Measurements from ENCODE around the gene ACACB.

Gene ACACB

DNA sequence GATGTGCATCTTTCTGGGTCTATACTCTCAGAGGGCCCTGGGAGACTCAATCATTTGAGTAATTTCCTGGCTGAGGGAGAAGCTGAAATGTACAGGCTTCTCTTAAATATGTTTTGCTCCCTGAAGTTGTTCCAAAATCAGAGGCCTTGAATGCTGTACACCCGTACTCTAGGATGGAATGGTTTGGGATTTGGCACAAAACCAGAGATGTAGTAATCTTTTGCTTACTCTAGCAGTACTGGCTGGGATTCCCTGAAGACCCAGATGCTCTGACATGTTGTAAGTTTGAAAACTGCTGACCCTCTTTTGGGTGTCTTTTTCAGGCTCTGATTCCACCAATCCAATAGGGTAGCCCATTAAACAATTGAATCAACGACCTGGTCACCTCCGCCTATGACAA lies 10.4 kb downstream of the ACACB start:
- TF ChIP-seq, protein P1, sequence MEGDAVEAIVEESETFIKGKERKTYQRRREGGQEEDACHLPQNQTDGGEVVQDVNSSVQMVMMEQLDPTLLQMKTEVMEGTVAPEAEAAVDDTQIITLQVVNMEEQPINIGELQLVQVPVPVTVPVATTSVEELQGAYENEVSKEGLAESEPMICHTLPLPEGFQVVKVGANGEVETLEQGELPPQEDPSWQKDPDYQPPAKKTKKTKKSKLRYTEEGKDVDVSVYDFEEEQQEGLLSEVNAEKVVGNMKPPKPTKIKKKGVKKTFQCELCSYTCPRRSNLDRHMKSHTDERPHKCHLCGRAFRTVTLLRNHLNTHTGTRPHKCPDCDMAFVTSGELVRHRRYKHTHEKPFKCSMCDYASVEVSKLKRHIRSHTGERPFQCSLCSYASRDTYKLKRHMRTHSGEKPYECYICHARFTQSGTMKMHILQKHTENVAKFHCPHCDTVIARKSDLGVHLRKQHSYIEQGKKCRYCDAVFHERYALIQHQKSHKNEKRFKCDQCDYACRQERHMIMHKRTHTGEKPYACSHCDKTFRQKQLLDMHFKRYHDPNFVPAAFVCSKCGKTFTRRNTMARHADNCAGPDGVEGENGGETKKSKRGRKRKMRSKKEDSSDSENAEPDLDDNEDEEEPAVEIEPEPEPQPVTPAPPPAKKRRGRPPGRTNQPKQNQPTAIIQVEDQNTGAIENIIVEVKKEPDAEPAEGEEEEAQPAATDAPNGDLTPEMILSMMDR (IDR thresholded peaks at IDR 0.05; ENCODE audit: low read depth, low read length), result no peak
- no peaks in the 10 kb centered on the region for H3K9me3 ChIP-seq (ENCODE audit: severe bottlenecking)
- H3K4me3 ChIP-seq (ENCODE audit: low read depth, low read length), result no peak overlapping the region
- no peaks in the 10 kb centered on the region; the same call in 1 of the 2 replicates for H3K36me3 ChIP-seq
- H3K27ac ChIP-seq, result no peak overlapping the region
- DNase-seq, result no peak
- no peaks in the 10 kb centered on the region for H3K27me3 ChIP-seq (ENCODE audit: insufficient read depth, low read depth, severe bottlenecking)

DNA sequence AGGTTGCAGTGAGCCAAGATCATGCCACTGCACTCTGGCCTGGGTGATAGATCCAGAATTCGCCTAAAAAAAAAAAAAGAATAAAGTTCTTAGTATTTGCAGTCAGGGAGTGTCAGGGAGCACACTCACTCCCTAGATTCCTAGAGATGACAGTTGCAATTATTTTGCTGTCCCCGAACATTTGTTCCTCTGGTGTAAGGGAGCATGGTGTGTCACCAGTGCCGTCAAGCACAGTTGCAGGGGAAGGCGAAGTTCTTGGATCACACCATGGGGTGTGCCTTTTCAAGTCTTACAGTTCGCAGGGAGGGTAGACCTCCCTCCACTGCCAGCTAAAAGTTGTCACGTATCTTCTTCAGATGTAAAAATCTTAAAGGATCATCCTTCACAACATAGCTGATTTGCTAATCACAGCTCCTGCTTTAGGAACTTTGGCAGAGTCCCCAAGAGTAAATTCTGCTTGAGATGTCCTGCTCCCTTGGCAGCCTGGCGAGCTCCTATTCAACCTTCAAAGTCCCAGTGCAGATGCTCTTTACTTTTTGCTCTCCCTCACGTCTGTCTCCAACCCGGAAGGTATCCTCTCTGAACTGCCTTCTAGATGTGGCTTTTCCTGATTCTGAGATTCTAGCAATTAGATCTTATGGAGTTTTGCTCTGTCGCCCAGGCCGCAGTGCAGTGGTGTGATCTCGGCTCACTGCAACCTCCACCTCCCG lies 11.3 kb downstream of the ACACB start:
- TF ChIP-seq, protein P1 (IDR thresholded peaks at IDR 0.05; ENCODE audit: low read depth, low read length), result no peak
- Histone ChIP-seq H3K27ac (no peak overlapping the region), H3K27me3 (ENCODE audit: insufficient read depth, low read depth, severe bottlenecking) (no peaks in the 10 kb centered on the region), H3K4me3 (ENCODE audit: low read depth, low read length) (no peak overlapping the region), H3K36me3 (no peaks in the 10 kb centered on the region; the same call in 1 of the 2 replicates), H3K9me3 (ENCODE audit: severe bottlenecking) (no peaks in the 10 kb centered on the region)
- no peak for DNase-seq

- Histone ChIP-seq H3K4me3 (ENCODE audit: low read depth, low read length) (no peak overlapping the region), H3K27me3 (ENCODE audit: insufficient read depth, low read depth, severe bottlenecking) (no peaks in the 10 kb centered on the region), H3K9me3 (ENCODE audit: severe bottlenecking) (no peaks in the 10 kb centered on the region), H3K27ac (no peak overlapping the region), H3K36me3 (no peaks in the 10 kb centered on the region; the same call in 1 of the 2 replicates)
- peak; percentile 35 for DNase-seq
- TF ChIP-seq, protein P1 (IDR thresholded peaks at IDR 0.05; ENCODE audit: low read depth, low read length), result no peak
Measured at GRCh38 chr12:109130297-109131153, 14.1 kb downstream of the ACACB start.

GRCh38 chr12:109131154-109132050 lies 15.0 kb downstream of the ACACB start:
- peak; percentile 11 for DNase-seq
- no peak overlapping the region for H3K4me3 ChIP-seq (ENCODE audit: low read depth, low read length)

More at GRCh38 chr12:109131154-109132050, 15.0 kb downstream of the ACACB start:
- Histone ChIP-seq H3K9me3 (ENCODE audit: severe bottlenecking) (no peaks in the 10 kb centered on the region), H3K27me3 (ENCODE audit: insufficient read depth, low read depth, severe bottlenecking) (no peaks in the 10 kb centered on the region), H3K27ac (no peak overlapping the region), H3K36me3 (no peaks in the 10 kb centered on the region)
- TF ChIP-seq, protein P1 (IDR thresholded peaks at IDR 0.05; ENCODE audit: low read depth, low read length), result no peak

Measured in WERI-Rb-1 (cell line).